TTC549 (cell line): ENCODE data around the gene ADGRG2.
"Not testable (repeated sequence)": the region's sequence is repeated elsewhere in the genome, so short reads cannot be mapped to it uniquely, and the experiment has no call there.

Experiments used
- FAIRE-seq: peaks from 2 replicates; lab custom pipeline; 2012; peaks lifted over from hg19 to GRCh38; lab: Jason Lieb, UNC

ADGRG2 gene

DNA sequence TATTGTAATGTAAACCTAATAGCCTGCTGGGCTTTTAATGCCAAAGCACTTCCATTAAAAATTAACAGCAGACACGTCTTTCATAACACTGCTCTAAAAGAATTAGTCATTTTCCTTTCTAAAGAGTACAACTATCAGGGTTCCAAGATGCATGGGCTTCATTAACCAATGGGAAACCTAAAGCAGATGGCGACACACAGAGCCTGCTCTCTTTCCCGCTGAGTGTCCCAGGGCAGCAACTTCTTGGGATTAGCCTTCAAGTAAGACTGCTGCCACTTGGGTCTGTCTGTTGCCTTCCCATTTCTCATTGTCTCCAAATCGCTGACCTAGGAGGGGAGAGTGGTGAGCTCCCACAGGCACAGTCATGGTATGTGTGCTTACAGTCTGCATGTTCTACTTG lies 124.4 kb downstream of the ADGRG2 start:
- FAIRE-seq: no peak

- FAIRE-seq: no peak
These were observed 125.7 kb downstream of the ADGRG2 start for GRCh38 chrX:18996536-18996935.

GRCh38 chrX:18995221-18995620 lies 127.0 kb downstream of the ADGRG2 start:
- FAIRE-seq: no peak

- no peak for FAIRE-seq
These were observed 127.6 kb downstream of the ADGRG2 start for GRCh38 chrX:18994713-18995112.

- no peak for FAIRE-seq
These were observed 129.4 kb downstream of the ADGRG2 start for GRCh38 chrX:18992829-18993228.

DNA sequence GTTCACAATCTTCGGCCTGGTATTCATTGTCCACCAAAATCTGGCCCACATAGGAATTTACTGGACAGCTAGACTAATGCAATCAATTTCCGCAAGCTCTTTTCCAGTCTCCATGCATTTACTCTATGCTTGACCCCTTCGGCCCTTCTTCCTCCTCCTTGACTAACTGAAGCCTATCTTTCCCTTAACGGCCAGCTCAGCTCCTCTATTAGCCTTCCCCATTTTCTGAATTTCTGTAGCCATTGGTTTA lies 137.2 kb downstream of the ADGRG2 start:
- FAIRE-seq: no peak

GRCh38 chrX:18984381-18985185 lies 137.7 kb downstream of the ADGRG2 start:
- FAIRE-seq: no peak

DNA sequence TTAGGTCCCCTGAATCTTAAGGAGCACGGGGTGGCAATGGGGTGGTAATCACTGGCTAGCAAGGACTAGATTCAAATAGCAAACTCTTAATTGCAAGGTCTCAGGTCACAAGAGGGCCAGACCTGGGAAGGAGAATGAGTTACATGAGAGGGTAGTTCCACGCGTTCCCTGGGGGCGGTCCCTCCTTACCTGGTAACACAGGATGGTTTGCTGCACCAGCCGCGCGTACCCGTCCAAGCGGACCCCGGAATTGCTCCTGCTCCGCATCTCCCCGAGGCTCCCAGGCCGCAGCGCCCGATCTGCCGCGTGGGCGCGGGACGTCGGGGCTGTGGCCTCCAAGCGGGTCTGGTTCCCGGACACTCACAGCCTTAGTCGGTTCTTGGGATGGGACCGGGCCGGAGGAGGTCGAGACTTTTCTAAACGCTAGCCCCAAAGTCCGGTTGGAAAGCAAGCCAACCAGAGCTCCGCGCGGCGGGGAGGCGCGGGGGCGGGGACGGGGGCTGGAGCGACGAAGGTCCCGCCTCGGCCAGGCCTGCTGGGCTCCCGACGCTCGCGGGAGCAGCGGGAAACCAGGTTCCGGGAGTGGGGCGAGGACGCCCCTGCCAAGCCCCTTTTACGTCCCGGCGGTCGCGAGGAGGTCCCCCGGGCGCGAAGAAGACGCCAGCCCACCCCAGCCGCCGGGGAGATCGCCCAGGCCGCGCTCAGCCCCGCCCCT lies 138.4 kb downstream of the ADGRG2 start, which contains the start of gene PHKA2:
Gene PHKA2, minus strand, starts transcription at position 449 of the 715 bp plus-strand sequence. Its CDS starts 182 bp downstream, at position 267.
- no peak for FAIRE-seq

- no peak for FAIRE-seq
These were observed 141.0 kb downstream of the ADGRG2 start for GRCh38 chrX:18981124-18981807.

- not testable (repeated sequence) for FAIRE-seq
These were observed 142.0 kb downstream of the ADGRG2 start for GRCh38 chrX:18980262-18980661.

DNA sequence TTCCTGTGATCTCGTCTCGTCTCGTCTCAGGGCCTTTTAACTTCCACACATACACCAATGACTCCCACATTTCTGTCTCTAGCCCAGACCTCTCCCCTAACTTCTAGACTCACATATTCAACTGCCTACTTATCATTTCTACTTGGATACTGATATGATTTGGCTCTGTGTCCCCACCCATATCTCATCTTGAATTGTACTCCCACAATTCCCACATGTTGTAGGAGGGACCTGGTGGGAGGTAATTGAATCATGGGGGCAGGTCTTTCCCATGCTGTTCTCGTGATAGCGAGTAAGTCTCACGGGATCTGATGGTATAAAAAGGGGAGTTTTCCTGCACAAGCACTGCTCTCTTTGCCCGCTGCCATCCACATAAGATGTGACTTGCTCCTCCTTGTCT lies 147.3 kb downstream of the ADGRG2 start:
- FAIRE-seq: no peak

- FAIRE-seq: no peak
These were observed 148.6 kb downstream of the ADGRG2 start for GRCh38 chrX:18973527-18974192.

DNA sequence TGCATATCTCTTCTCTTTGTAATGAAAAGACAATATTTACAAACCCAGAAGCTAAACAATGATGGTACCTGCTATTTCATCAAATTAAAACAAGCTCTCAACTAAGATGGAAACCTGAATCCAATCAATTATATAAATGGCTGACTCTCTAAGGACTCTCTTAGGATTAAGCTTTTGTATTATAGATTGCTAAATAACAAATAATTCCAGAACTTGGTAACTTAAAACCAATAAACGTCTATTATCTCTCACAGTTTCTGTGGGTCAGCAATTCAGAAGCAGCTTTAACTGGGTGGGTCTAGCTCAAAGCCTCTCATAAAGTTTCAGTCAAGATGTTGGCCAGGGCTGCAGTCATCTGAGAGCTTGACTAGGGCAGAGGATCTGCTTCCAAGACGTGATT lies 150.8 kb downstream of the ADGRG2 start:
- no peak for FAIRE-seq

DNA sequence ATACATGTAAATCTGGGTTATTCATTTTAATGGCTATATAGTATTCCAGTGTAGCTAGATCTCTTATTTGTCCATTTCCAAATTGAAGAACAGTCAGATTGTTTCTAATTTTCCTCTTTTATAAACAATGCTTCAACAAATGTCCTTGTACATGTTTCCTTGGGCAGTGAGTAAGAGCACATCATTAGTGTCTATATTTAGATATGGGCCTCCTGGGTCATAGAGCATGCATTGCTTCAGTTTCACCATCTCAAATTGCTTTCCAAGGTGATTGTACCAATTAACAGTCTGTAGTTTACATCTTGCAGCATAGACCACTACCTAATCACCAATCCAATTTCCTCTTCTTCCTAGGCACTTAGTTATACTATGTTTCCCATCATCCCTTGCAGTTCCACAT lies 151.8 kb downstream of the ADGRG2 start:
- no peak for FAIRE-seq

DNA sequence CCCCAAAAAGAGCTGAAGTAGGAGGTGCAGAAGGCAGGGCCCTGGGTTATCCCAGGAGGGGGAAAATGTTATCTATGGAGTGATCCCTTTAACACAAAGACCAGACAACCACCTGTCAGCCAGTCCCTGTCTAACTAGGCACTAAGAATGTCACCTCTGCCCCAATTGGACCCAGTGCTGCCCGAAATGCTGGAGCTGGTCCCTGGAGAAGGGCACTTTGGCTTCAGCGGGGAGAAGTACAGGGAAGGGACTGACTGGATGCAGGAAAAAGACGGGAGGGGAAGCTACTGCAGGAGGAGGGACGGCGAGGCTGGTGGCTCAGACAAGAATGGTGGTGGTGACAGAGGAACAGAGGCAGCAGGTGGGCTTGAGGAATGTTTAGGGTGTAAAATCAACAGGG lies 155.6 kb downstream of the ADGRG2 start:
- no peak for FAIRE-seq

DNA sequence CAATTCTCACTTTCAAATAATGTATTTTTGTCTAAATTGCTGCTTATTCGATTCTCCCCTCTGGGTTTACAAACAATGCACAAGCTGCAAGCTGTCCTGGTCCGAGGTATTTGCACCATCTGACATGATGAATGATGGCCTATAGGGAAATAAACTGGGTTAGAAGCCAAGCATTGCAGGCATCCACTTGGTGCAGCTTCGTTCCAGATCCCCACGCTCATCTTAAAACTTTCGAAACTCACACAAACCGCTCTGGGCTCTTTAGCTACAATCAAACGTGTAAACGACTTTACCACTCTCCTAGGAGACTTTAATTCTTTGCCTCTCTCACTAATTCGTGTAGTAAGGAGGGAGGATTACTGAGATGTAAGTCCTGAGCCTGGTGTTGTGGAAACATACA lies 157.4 kb downstream of the ADGRG2 start:
- FAIRE-seq: no peak

GRCh38 chrX:18964026-18964425 lies 158.2 kb downstream of the ADGRG2 start:
- FAIRE-seq: no peak

- FAIRE-seq: no peak
These were observed 159.9 kb downstream of the ADGRG2 start for GRCh38 chrX:18962329-18962728.

DNA sequence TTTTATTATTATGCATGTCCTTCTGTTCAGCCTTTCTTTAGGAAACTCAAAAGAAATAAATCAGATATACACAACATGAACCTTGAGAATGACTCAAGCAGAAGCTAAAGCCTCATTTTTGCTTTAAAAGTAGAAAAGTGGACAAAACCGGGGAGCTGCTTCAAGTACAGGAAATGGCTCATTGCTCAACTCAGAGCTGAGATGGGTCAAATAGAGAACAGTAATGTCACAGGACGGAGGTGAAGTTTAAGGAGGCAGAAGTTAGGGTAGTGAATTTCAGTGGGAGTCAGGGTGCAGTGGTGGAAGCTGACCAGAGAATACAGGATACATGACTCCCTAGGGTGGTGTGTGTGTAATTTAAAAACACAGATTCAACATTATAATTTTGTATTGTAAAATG lies 160.6 kb downstream of the ADGRG2 start:
- FAIRE-seq: no peak

GRCh38 chrX:18956303-18957032 lies 165.8 kb downstream of the ADGRG2 start:
- no peak for FAIRE-seq

DNA sequence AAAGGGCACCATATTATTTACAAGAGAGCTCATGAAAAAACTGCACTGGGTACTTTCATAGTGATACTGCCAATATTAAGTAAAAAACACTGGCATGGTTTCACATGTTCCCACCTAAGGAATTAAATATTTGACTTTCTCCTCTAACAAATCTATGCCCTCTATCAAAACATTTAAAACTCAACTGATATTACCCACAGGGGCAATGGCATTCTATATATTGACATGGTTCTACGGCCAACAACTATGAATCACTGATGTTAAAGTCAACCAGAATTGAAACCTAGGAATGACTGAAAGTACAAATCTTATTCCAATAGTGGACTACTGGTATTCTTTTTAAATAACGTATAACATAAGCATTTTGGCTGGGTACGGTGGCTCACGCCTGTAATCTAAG lies 166.6 kb downstream of the ADGRG2 start:
- FAIRE-seq: no peak

DNA sequence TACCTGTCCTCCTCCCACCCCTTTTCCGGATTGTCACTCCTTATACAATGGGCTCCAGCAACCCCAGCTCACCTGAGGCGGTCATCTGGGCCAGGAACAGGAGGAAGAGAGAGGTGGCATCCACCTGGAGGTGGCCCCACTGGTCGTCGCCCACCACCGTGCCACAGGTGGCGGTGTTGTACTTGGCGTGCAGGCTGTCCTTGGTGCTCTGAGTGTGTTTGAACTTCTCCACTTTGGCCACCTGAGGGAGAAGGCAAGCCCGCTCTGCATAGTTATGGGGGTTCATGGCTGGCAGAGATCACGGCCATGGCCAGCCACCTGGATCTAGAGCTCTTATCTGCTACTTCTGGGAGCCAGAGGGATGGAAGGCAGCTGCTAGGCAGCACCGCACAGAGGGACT lies 171.2 kb downstream of the ADGRG2 start:
- FAIRE-seq: no peak
